HCT116 (cell line): Measurements from ENCODE around the gene SRD5A3. TPM values are rescaled to one million over a fixed set of nuclear protein-coding genes. Genes with fewer than 3 reads are reported as not detected.
A peak's percentile ranks its signal among the peaks of the same experiment; 100 is the strongest.

Experiments
- ATAC-seq: fragments of 200-7000 bp; cut with Tn5 transposase; 2 replicates; pipeline ENCODE4 v1.9.1; 2020; ENCODE audit warnings: mild to moderate bottlenecking, moderate library complexity
- BruUV-seq: library from RNA; stranded (reverse); fragments of 400-500 nt; replicated peaks from 2 replicates; lab custom pipeline; 2021; lab: Mats Ljungman, UMichigan
- CTCF ChIA-PET: fragments of 300-600 bp; sonication (Branson Sonifier 250); formaldehyde crosslinking; loops from one replicate; lab custom pipeline; 2021; ENCODE audit warnings: antibody characterized with exemption; lab: Charles Lee
- POLR2A ChIA-PET: fragments of 300-600, 350-600 bp; sonication (Branson Sonifier 250); formaldehyde crosslinking; loops from one replicate; lab custom pipeline; 2021; ENCODE audit warnings: antibody characterized with exemption; lab: Charles Lee
- RAD21 ChIA-PET, 2 experiments: fragments of 300-600 bp; sonication (Branson Sonifier 250); formaldehyde crosslinking; loops; one replicate each; lab custom pipeline; 2023; ENCODE audit warnings: low total read pairs in 2 of 2; ENCODE audit not compliant: uncharacterized antibody in 2 of 2, unreplicated experiment in 2 of 2, low non-redundant PET in 1 of 2; lab: Charles Lee
- DNase-seq: peaks from one replicate; pipeline ENCODE4 v3.0.0-alpha.2; 2010; ENCODE audit warnings: low read depth, low spot score
- H2AFZ ChIP-seq: fragments of 200-600 bp; shearing (Covaris generic), sonication (generic); 2 replicates; pipeline ENCODE4 v1.6.1; 2017; ENCODE audit warnings: low read depth, mixed run types, mixed read lengths, antibody characterized with exemption, low read length; ENCODE audit not compliant: poor library complexity, severe bottlenecking
- H3K27ac ChIP-seq: 2 replicates; pipeline ENCODE4 v1.5.1; 2012; ENCODE audit warnings: low read depth, low read length
- H3K27me3 ChIP-seq: fragments of 200-600 bp; sonication (generic); 2 replicates; pipeline ENCODE4 v1.6.1; 2016; ENCODE audit warnings: mixed run types, low read length, mixed read lengths; ENCODE audit not compliant: insufficient read depth
- H3K36me3 ChIP-seq, 2 experiments: fragments of 200-500 bp in 1 of 2; fragments of 200-600 bp in 1 of 2; sonication (Bioruptor generic) in 1 of 2; sonication (generic) in 1 of 2; 2 replicates each; pipeline versions ENCODE4 v1.5.1 to v1.6.1; 2014 to 2016; ENCODE audit warnings: low read length in 2 of 2, inconsistent platforms in 1 of 2, mixed read lengths in 1 of 2, mixed run types in 1 of 2; ENCODE audit not compliant: insufficient read depth in 2 of 2, control insufficient read depth in 1 of 2
- H3K4me1 ChIP-seq, 2 experiments: fragments of 200-600 bp in 1 of 2; sonication (generic) in 1 of 2; 2 replicates each; pipeline versions ENCODE4 v1.5.1 to v1.6.1; 2012 to 2017; ENCODE audit warnings: low read length in 2 of 2, inconsistent platforms in 1 of 2, mild to moderate bottlenecking in 1 of 2, mixed read lengths in 1 of 2, mixed run types in 1 of 2, moderate library complexity in 1 of 2; ENCODE audit not compliant: insufficient read depth in 2 of 2, control insufficient read depth in 1 of 2
- H3K4me2 ChIP-seq: fragments of 200-600 bp; sonication (generic); 2 replicates; pipeline ENCODE4 v1.6.1; 2017; ENCODE audit warnings: mixed run types, low read length, mixed read lengths
- H3K4me3 ChIP-seq, 2 experiments: fragments of 200-600 bp in 1 of 2; sonication (generic) in 1 of 2; replicated peaks in 1 of 2; 2 replicates each; pipeline ENCODE4 v1.5.1; 2011 to 2016; ENCODE audit warnings: low read length in 2 of 2, control low read depth in 1 of 2, low read depth in 1 of 2, mild to moderate bottlenecking in 1 of 2, mixed read lengths in 1 of 2, mixed run types in 1 of 2
- H3K79me2 ChIP-seq: fragments of 200-600 bp; sonication (generic); 2 replicates; pipeline ENCODE4 v1.6.1; 2017; ENCODE audit warnings: mild to moderate bottlenecking, mixed run types, low read length, moderate library complexity, mixed read lengths; ENCODE audit not compliant: insufficient read depth
- H3K9ac ChIP-seq: fragments of 200-600 bp; sonication (generic); 2 replicates; pipeline ENCODE4 v1.6.1; 2016; ENCODE audit warnings: low read length, mixed read lengths
- H3K9me2 ChIP-seq: fragments of 200-600 bp; sonication (generic), shearing (Covaris generic); 2 replicates; pipeline ENCODE4 v1.6.1; 2017; ENCODE audit warnings: mixed run types, mild to moderate bottlenecking, moderate library complexity; ENCODE audit not compliant: insufficient read depth
- H3K9me3 ChIP-seq, 2 experiments: fragments of 200-500 bp in 1 of 2; fragments of 200-600 bp in 1 of 2; sonication (Bioruptor generic) in 1 of 2; sonication (generic) in 1 of 2; 2 replicates each; pipeline ENCODE4 v1.6.1; 2014 to 2017; ENCODE audit warnings: low read length in 2 of 2, mixed read lengths in 2 of 2, inconsistent platforms in 1 of 2, low read depth in 1 of 2, mild to moderate bottlenecking in 1 of 2, mixed run types in 1 of 2, moderate library complexity in 1 of 2; ENCODE audit not compliant: control insufficient read depth in 1 of 2, insufficient read depth in 1 of 2
- H4K20me1 ChIP-seq: fragments of 200-600 bp; sonication (generic), shearing (Covaris generic); 2 replicates; pipeline ENCODE4 v1.6.1; 2017; ENCODE audit warnings: mixed run types, mild to moderate bottlenecking, moderate library complexity; ENCODE audit not compliant: insufficient read depth
- CTCF ChIP-seq, 3 experiments: fragments of 200-600 bp in 1 of 3; sonication (generic) in 1 of 3; IDR thresholded peaks in 2 of 3; conservative IDR thresholded peaks in 1 of 3; 2 replicates each; pipeline ENCODE4 v1.5.1; 2012 to 2017; ENCODE audit warnings: low read depth in 2 of 3, low read length in 2 of 3, antibody characterized with exemption in 1 of 3, borderline replicate concordance in 1 of 3, control low read depth in 1 of 3, mild to moderate bottlenecking in 1 of 3, mixed read lengths in 1 of 3, mixed run types in 1 of 3, moderate library complexity in 1 of 3; ENCODE audit not compliant: insufficient read depth in 1 of 3
- ELF1 ChIP-seq: IDR thresholded peaks from 2 replicates; pipeline ENCODE4 v1.6.1; 2012; ENCODE audit warnings: low read depth, borderline replicate concordance
- EZH2 ChIP-seq: fragments of 200-600 bp; sonication (generic); IDR thresholded peaks from 2 replicates; pipeline ENCODE4 v1.6.1; 2017; ENCODE audit warnings: antibody characterized with exemption, mixed run types
- EZH2phosphoT487 ChIP-seq: fragments of 200-600 bp; IDR thresholded peaks from 2 replicates; pipeline ENCODE4 v1.6.1; 2018; ENCODE audit warnings: antibody characterized with exemption, borderline replicate concordance
- FOSL1 ChIP-seq: IDR thresholded peaks from 2 replicates; pipeline ENCODE4 v1.6.1; 2012; ENCODE audit warnings: low read depth
- JUND ChIP-seq: IDR thresholded peaks from 2 replicates; pipeline ENCODE4 v1.6.1; 2012
- MAX ChIP-seq: IDR thresholded peaks from 2 replicates; pipeline ENCODE4 v1.6.1; 2012
- POLR2AphosphoS5 ChIP-seq: IDR thresholded peaks from 2 replicates; pipeline ENCODE4 v1.6.1; 2011; ENCODE audit warnings: mild to moderate bottlenecking, low read depth, low read length, moderate library complexity
- SIN3A ChIP-seq: IDR thresholded peaks from 2 replicates; pipeline ENCODE4 v1.6.1; 2012; ENCODE audit warnings: low read depth
- SP1 ChIP-seq: IDR thresholded peaks from 2 replicates; pipeline ENCODE4 v1.6.1; 2012; ENCODE audit warnings: low read depth
- TCF7L2 ChIP-seq: IDR thresholded peaks from 2 replicates; pipeline ENCODE4 v1.7.0; 2011; ENCODE audit warnings: borderline replicate concordance, inconsistent platforms; ENCODE audit not compliant: insufficient read depth, insufficient read length; ENCODE audit errors: extremely low read depth
- YY1 ChIP-seq: IDR thresholded peaks from 2 replicates; pipeline ENCODE4 v1.6.1; 2011; ENCODE audit warnings: low read length, low read depth, moderate library complexity, mild to moderate bottlenecking; ENCODE audit not compliant: insufficient replicate concordance; ENCODE audit errors: extremely low read depth
- ZNF274 ChIP-seq: fragments of 200-500 bp; sonication (Bioruptor generic); IDR thresholded peaks from 2 replicates; pipeline ENCODE4 v1.6.1; 2014; ENCODE audit warnings: mild to moderate bottlenecking, low read depth, low read length, inconsistent platforms
- intact Hi-C: fragments of 100-400 bp; cut with micrococcal nuclease; formaldehyde crosslinking; loops from 2 replicates; pipeline ENCODE4 v1.10.0; 2022
- total RNA-seq: library from RNA; stranded (reverse); gene quantifications from one replicate; pipeline ENCODE4 v1.2.1, GENCODE V29; 2021; ENCODE audit not compliant: unreplicated experiment

SRD5A3 gene
- total RNA-seq, 1 experiment from 2014 or later = 19.9 TPM

DNA sequence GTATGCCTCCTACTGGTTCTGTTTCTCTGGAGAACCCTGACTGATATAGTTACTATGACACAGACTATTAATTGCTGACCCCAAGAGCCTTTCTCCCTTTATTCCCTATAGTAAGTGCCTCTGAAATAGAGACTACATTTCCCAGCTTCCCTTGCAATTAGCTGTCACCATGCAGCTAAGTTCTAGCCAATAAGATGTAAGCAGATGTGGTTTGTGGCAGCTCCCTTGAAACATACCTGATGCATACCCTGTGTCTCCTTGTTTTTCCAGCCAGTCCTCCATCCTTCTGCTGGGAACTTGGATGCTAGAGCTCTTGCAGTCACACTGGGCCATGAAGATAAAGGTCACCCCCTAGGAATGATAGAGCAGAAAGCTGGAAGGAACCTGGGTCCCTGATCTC lies 40.0 kb downstream of the SRD5A3 start:
- intact Hi-C loops = no loop called here
- no peaks in the 10 kb centered on the region for H3K27me3 ChIP-seq
- 0 out of 2 replicates have a peak overlapping the region, but pooled peaks have one; percentile 13 for H3K4me2 ChIP-seq
- H2AFZ ChIP-seq = peak overlapping the region; percentile 92
- POLR2A ChIA-PET = interaction anchor here (1.9 kb wide), 1 partner anchor 9 kb away, joined by 12 read pairs; the partner anchor contains the start of gene TMEM165
- H3K9me3 ChIP-seq = no peaks in the 10 kb centered on the region
- CTCF ChIA-PET = no interaction called here
- peaks cover 0 to 6% of the 10 kb centered on the region in 2 experiments; a peak in 1 of 4 replicates for H3K4me1 ChIP-seq
- BruUV-seq = no TSS peak
- H3K36me3 ChIP-seq = no peaks in the 10 kb centered on the region
- no peaks in the 10 kb centered on the region for H4K20me1 ChIP-seq
- no peaks in the 10 kb centered on the region for H3K79me2 ChIP-seq
- DNase-seq (peak; percentile 34), ATAC-seq (peak; percentile 99)
- H3K9me2 ChIP-seq = no peaks in the 10 kb centered on the region
- RAD21 ChIA-PET = interaction anchor here in 1 of 2 experiments (1.0 kb wide), 1 partner anchor 10 kb away, joined by 3 read pairs; the partner anchor contains the start of gene TMEM165
- H3K9ac ChIP-seq = no peak overlapping the region
- no peak overlapping the region for H3K4me3 ChIP-seq
- TF ChIP-seq ELF1 (no peak), SP1 (peak; percentile 20; the same call in 1 of the 2 replicates), TCF7L2 (no peak), YY1 (peak; percentile 33)
- no peak overlapping the region for H3K27ac ChIP-seq

DNA sequence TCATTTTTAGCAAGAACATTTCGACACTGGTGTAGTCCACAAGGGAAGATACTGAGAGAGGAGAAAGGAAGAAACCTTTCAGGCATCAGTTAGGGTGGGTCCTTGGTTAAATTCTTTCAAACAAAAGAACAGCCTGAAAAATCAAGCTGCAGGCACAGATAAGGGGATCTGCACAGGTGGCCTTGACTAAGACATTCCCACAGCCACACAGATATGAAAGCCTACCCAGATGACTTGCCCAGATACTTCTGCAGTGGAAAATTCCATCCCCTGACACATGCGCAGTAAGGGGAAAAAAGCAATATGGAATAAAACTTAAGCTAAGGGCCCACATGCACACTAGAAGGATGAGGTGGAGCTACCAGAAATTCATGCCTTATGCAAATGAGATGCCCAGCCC lies 40.8 kb downstream of the SRD5A3 start:
- CTCF ChIA-PET = no interaction called here
- no peak for TF ChIP-seq FOSL1
- TF ChIP-seq MAX = no peak
- no peak for TF ChIP-seq EZH2
- TF ChIP-seq ZNF274 = no peak
- TF ChIP-seq JUND = no peak
- TF ChIP-seq SIN3A = no peak
- TF ChIP-seq POLR2AphosphoS5 = no peak
- TF ChIP-seq CTCF (IDR thresholded peaks at IDR 0.05 in 2 of 3, conservative IDR thresholded peaks at IDR 0.05 in 1 of 3; ENCODE audit: borderline replicate concordance in 1 of 3, insufficient read depth in 1 of 3, low read depth in 2 of 3, low read length in 2 of 3) = no peak
- no peak for TF ChIP-seq YY1
- TF ChIP-seq SP1 = no peak
- no peak for TF ChIP-seq EZH2phosphoT487
- Histone ChIP-seq H3K4me3 (no peak overlapping the region), H3K27me3 (no peaks in the 10 kb centered on the region), H3K9me2 (no peaks in the 10 kb centered on the region), H3K9ac (no peak overlapping the region), H3K4me2 (no peak overlapping the region), H2AFZ (no peak overlapping the region), H3K9me3 (no peaks in the 10 kb centered on the region), H3K27ac (no peak overlapping the region), H3K36me3 (no peaks in the 10 kb centered on the region), H3K4me1 (peaks cover 0 to 6% of the 10 kb centered on the region in 2 experiments; a peak in 1 of 4 replicates), H4K20me1 (no peaks in the 10 kb centered on the region), H3K79me2 (no peaks in the 10 kb centered on the region)
- no peak for DNase-seq
- RAD21 ChIA-PET = no interaction called here
- POLR2A ChIA-PET = interaction anchor here (1.9 kb wide), 1 partner anchor 9 kb away, joined by 12 read pairs; the partner anchor contains the start of gene TMEM165
- no peak for ATAC-seq
- intact Hi-C loops = no loop called here
- BruUV-seq = no TSS peak
